ENCODE measurements around the gene COQ9. TPM values are rescaled to one million over a fixed set of nuclear protein-coding genes. Genes with fewer than 3 reads are reported as not detected.

Gene COQ9
- total RNA-seq, 1 experiment from 2014 or later = 67.4 TPM

DNA sequence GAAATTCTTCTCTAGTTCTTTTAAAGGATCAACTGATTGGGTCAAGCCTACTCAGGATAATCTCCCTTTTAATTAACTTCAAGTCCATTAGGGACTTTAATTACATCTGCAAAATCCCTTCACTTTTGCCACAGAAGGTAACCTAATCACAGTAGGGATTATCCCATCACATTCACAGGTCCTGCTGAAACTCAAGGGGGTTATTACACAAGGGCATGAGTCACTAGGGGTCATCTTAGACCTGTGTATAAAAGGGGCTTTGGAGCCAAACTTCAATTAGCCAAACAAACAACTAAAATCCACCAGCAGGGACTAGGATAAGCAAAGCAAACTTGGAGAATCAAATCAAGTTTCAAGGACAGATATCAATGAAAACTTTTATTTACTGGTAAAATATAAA is 19.5 kb upstream of the COQ9 start:
- TF ChIP-seq, protein P1, sequence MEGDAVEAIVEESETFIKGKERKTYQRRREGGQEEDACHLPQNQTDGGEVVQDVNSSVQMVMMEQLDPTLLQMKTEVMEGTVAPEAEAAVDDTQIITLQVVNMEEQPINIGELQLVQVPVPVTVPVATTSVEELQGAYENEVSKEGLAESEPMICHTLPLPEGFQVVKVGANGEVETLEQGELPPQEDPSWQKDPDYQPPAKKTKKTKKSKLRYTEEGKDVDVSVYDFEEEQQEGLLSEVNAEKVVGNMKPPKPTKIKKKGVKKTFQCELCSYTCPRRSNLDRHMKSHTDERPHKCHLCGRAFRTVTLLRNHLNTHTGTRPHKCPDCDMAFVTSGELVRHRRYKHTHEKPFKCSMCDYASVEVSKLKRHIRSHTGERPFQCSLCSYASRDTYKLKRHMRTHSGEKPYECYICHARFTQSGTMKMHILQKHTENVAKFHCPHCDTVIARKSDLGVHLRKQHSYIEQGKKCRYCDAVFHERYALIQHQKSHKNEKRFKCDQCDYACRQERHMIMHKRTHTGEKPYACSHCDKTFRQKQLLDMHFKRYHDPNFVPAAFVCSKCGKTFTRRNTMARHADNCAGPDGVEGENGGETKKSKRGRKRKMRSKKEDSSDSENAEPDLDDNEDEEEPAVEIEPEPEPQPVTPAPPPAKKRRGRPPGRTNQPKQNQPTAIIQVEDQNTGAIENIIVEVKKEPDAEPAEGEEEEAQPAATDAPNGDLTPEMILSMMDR (conservative IDR thresholded peaks at IDR 0.05; ENCODE audit: low read depth, low read length) = no peak
- no peak for TF ChIP-seq EZH2phosphoT487 (IDR thresholded peaks at IDR 0.05; ENCODE audit: borderline replicate concordance, low read length)
- no peak for TF ChIP-seq EZH2 (IDR thresholded peaks at IDR 0.05; ENCODE audit: low read length, unreplicated experiment)
- Histone ChIP-seq H3K4me2 (ENCODE audit: low read length) (no peak overlapping the region), H3K36me3 (ENCODE audit: low read depth, low read length) (peaks cover 10% of the 10 kb centered on the region), H2AFZ (ENCODE audit: low read length) (no peak overlapping the region), H3K9ac (ENCODE audit: low read length) (no peak overlapping the region), H3K27ac (ENCODE audit: low read length) (no peak overlapping the region), H3K9me3 (ENCODE audit: low read length) (no peaks in the 10 kb centered on the region), H3K79me2 (ENCODE audit: low read length) (no peaks in the 10 kb centered on the region), H3K9me2 (replicated peaks; ENCODE audit: low read length) (no peaks in the 10 kb centered on the region), H3K4me1 (ENCODE audit: insufficient read depth, low read length) (no peaks in the 10 kb centered on the region), H4K20me1 (ENCODE audit: low read length) (no peaks in the 10 kb centered on the region), H3K27me3 (ENCODE audit: low read length) (no peaks in the 10 kb centered on the region), H3F3A (ENCODE audit: low read length, unreplicated experiment) (no peaks in the 10 kb centered on the region), H3K4me3 (ENCODE audit: low read length) (no peak overlapping the region)
- ATAC-seq (no peak), DNase-seq (no peak)
- POLR2A ChIA-PET (ENCODE audit: unreplicated experiment) = no interaction called here
- intact Hi-C loops (cut with micrococcal nuclease) = no loop called here
- BruUV-seq (replicated peaks) = no TSS peak
- CTCF ChIA-PET = no interaction called here

DNA sequence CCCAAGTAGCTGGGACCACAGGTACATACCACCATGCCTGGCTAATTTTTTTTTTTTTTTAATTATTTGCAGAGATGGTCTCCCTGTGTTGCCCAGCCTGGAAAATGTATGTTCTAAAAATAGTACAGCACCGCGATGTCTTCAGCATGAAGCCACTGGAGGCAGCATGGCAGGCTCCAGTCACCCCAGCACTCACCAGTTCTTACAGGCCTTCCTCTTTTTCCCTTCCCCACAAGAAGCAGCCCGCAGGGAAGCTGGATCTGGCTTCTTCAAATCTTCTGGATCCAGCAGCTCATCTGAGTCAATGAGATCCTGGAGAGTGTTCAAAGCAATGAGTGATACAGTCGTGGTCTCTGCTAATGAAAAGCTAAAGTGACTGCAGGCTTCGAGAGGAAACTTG is 16.3 kb upstream of the COQ9 start:
- TF ChIP-seq EZH2phosphoT487 (IDR thresholded peaks at IDR 0.05; ENCODE audit: borderline replicate concordance, low read length) = no peak
- no peak for TF ChIP-seq EZH2 (IDR thresholded peaks at IDR 0.05; ENCODE audit: low read length, unreplicated experiment)
- TF ChIP-seq, protein P1 (conservative IDR thresholded peaks at IDR 0.05; ENCODE audit: low read depth, low read length) = no peak
- H3K9me2 ChIP-seq (replicated peaks; ENCODE audit: low read length) = no peaks in the 10 kb centered on the region
- no peaks in the 10 kb centered on the region for H4K20me1 ChIP-seq (ENCODE audit: low read length)
- ATAC-seq (no peak), DNase-seq (no peak)
- no peak overlapping the region for H3K9ac ChIP-seq (ENCODE audit: low read length)
- ChIA-PET POLR2A (ENCODE audit: unreplicated experiment) (no interaction called here), CTCF (no interaction called here)
- peaks cover 21% of the 10 kb centered on the region for H3K36me3 ChIP-seq (ENCODE audit: low read depth, low read length)
- no peaks in the 10 kb centered on the region for H3K4me1 ChIP-seq (ENCODE audit: insufficient read depth, low read length)
- intact Hi-C loops (cut with micrococcal nuclease) = no loop called here
- H3K4me2 ChIP-seq (ENCODE audit: low read length) = no peak overlapping the region
- no peak overlapping the region for H2AFZ ChIP-seq (ENCODE audit: low read length)
- H3K4me3 ChIP-seq (ENCODE audit: low read length) = no peak overlapping the region
- BruUV-seq (replicated peaks) = no TSS peak
- no peaks in the 10 kb centered on the region for H3K9me3 ChIP-seq (ENCODE audit: low read length)
- no peaks in the 10 kb centered on the region for H3K27me3 ChIP-seq (ENCODE audit: low read length)
- no peaks in the 10 kb centered on the region for H3K79me2 ChIP-seq (ENCODE audit: low read length)
- no peak overlapping the region for H3K27ac ChIP-seq (ENCODE audit: low read length)
- no peaks in the 10 kb centered on the region for H3F3A ChIP-seq (ENCODE audit: low read length, unreplicated experiment)

DNA sequence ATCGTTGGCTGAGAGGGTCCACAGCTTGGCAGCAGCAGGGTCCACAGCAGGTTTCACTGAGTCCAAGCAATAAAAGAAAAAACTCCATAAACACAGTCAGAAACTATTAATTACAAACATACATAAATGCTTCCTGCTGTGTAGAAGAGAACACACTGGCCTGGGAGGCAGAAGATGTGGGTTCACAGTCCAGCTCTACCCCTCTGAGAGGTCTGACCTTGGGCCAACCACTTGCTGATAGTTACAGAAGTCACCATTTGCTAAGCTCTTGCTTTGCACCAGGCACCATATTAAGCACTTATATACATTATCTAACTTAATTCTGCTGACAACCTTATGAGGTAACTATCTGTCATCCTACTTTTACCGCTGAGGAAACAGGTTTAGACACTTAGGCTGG is 14.8 kb upstream of the COQ9 start:
- ChIA-PET CTCF (no interaction called here), POLR2A (ENCODE audit: unreplicated experiment) (interaction anchor here (0.5 kb wide), 1 partner anchor 40 kb away, joined by 4 read pairs; no protein-coding TSS in a partner anchor)
- H3K27me3 ChIP-seq (ENCODE audit: low read length) = no peaks in the 10 kb centered on the region
- intact Hi-C loops (cut with micrococcal nuclease) = no loop called here
- ATAC-seq (no peak), DNase-seq (no peak)
- no peaks in the 10 kb centered on the region for H4K20me1 ChIP-seq (ENCODE audit: low read length)
- TF ChIP-seq, protein P1 (conservative IDR thresholded peaks at IDR 0.05; ENCODE audit: low read depth, low read length) = no peak
- TF ChIP-seq EZH2 (IDR thresholded peaks at IDR 0.05; ENCODE audit: low read length, unreplicated experiment) (no peak), EZH2phosphoT487 (IDR thresholded peaks at IDR 0.05; ENCODE audit: borderline replicate concordance, low read length) (no peak)
- H3F3A ChIP-seq (ENCODE audit: low read length, unreplicated experiment) = no peaks in the 10 kb centered on the region
- no peak overlapping the region for H3K4me3 ChIP-seq (ENCODE audit: low read length)
- BruUV-seq (replicated peaks) = no TSS peak
- peaks cover 21% of the 10 kb centered on the region for H3K36me3 ChIP-seq (ENCODE audit: low read depth, low read length)
- no peak overlapping the region for H3K27ac ChIP-seq (ENCODE audit: low read length)
- H3K4me1 ChIP-seq (ENCODE audit: insufficient read depth, low read length) = no peaks in the 10 kb centered on the region
- H3K9me2 ChIP-seq (replicated peaks; ENCODE audit: low read length) = no peaks in the 10 kb centered on the region
- H3K9ac ChIP-seq (ENCODE audit: low read length) = no peak overlapping the region
- no peak overlapping the region for H3K4me2 ChIP-seq (ENCODE audit: low read length)
- H3K79me2 ChIP-seq (ENCODE audit: low read length) = no peaks in the 10 kb centered on the region
- H2AFZ ChIP-seq (ENCODE audit: low read length) = no peak overlapping the region
- H3K9me3 ChIP-seq (ENCODE audit: low read length) = no peaks in the 10 kb centered on the region
